A673 (cell line): ENCODE data around the gene BFSP2.

Experiments used
- CTCF ChIP-seq: fragments of 300-800, 200-600 bp; sonication (generic); conservative IDR thresholded peaks from 2 replicates; pipeline ENCODE4 v1.5.1; 2017; ENCODE audit warnings: low read depth, mild to moderate bottlenecking, antibody characterized with exemption, low read length, moderate library complexity, mixed read lengths
- EZH2 ChIP-seq: fragments of 200-600 bp; sonication (generic); IDR thresholded peaks from 2 replicates; pipeline ENCODE4 v1.6.1; 2017; ENCODE audit warnings: borderline replicate concordance, low read depth, mild to moderate bottlenecking, mixed read lengths, antibody characterized with exemption, low read length; ENCODE audit not compliant: poor library complexity, severe bottlenecking

DNA sequence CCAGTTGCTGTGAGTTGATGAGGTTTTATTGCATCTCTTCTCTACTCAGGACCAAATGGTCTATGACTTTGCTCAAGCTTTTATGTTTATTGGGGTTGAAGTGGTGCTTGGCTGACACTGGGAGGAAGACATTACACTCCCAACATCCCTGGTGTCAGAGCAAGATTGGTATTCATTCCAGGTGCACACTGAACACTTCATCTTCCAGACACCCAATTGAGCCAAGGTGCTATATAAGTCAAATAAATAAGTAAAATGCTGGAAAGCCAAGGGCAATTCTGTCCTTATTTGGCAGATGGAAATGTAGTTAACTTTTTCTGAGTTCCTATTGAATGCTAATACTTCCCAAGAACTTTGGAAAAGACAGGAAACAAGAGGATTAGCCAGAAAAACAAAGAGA, 120.4 kb downstream of the BFSP2 start:
- TF ChIP-seq CTCF (no peak), EZH2 (no peak)
